ENCODE data around the gene ICAM5. TPM values are rescaled to one million over a fixed set of nuclear protein-coding genes. Genes with fewer than 3 reads are reported as not detected.
A peak's percentile ranks its signal among the peaks of the same experiment; 100 is the strongest.

ICAM5 gene
- total and polyA plus RNA-seq, 9 of the 15 experiments (the other 6 are each of a cell fraction or from before 2014, with no cell fraction given), result 0.10 to 114 (median 13.7) TPM

GRCh38 chr19:10315335-10316214 is 25.8 kb downstream of the ICAM5 start, which contains the start of gene FDX2 (continued):
- no peak for TF ChIP-seq ZBTB11 (CRISPR knock-in tag; IDR thresholded peaks at IDR 0.05)
- TF ChIP-seq POLR2AphosphoS2 (IDR thresholded peaks at IDR 0.05; ENCODE audit: low read length), result peak; percentile 99
- TF ChIP-seq VEZF1 (CRISPR knock-in tag; IDR thresholded peaks at IDR 0.05), result peak; percentile 39; the same call in 1 of the 2 replicates
- no peak for TF ChIP-seq ZNF707 (CRISPR knock-in tag; conservative IDR thresholded peaks at IDR 0.05)
- no peak for TF ChIP-seq ZNF766 (CRISPR knock-in tag; conservative IDR thresholded peaks at IDR 0.05)
- peak; percentile 99 for TF ChIP-seq SAP30 (IDR thresholded peaks at IDR 0.05; ENCODE audit: borderline replicate concordance, insufficient read depth, low read depth, low read length, poor library complexity, severe bottlenecking)
- TF ChIP-seq THAP7 (CRISPR knock-in tag; IDR thresholded peaks at IDR 0.05), result 0 out of 2 replicates have a peak, but pooled peaks have one; percentile 28
- TF ChIP-seq CLOCK (CRISPR knock-in tag; IDR thresholded peaks at IDR 0.05; ENCODE audit: borderline replicate concordance), result no peak
- no peak for TF ChIP-seq NR2C2 (CRISPR knock-in tag; IDR thresholded peaks at IDR 0.05)
- TF ChIP-seq NR2C2 (tag; IDR thresholded peaks at IDR 0.05), result peak; percentile 55; the same call in 1 of the 2 replicates
- TF ChIP-seq ZBTB26 (CRISPR knock-in tag; IDR thresholded peaks at IDR 0.05), result no peak
- TF ChIP-seq ZZZ3 (IDR thresholded peaks at IDR 0.05), result no peak
- no peak for TF ChIP-seq FOXJ2 (tag; IDR thresholded peaks at IDR 0.05)
- peak; percentile 70 for TF ChIP-seq KDM5B (IDR thresholded peaks at IDR 0.05; ENCODE audit: insufficient replicate concordance, low read depth, low read length)
- peak; percentile 43; the same call in 1 of the 2 replicates for TF ChIP-seq PHF8 (IDR thresholded peaks at IDR 0.05; ENCODE audit: borderline replicate concordance, low read length)

Measured in K562 (cell line).